ENCODE data around the gene LANCL3.

The LANCL3 gene

DNA sequence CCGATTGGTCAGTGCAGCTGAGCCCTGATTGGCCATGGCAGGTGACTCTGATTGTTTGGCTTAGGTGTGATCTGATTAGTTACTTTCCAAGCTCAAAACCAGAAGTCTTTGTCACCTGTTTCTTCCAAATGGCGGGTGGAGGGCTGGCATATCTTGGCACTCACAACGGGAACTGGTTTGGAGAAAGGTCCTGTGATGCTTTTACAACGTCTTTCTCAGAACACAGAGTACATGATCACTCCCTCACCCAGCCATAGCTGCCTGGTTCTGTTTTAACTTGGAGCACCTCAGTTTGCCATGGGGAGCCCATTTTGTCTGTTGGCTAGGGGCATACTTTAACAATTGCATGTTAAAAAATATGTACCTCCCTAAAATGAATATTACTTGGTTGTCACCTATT lies 101.1 kb downstream of the LANCL3 start:
- H3K4me3 ChIP-seq (ENCODE audit: low read depth, low read length): no peak overlapping the region
- no peak for DNase-seq (ENCODE audit: low read depth)
- TF ChIP-seq POLR2A (IDR thresholded peaks at IDR 0.05; ENCODE audit: extremely low read depth, insufficient read length) (no peak), MAX (IDR thresholded peaks at IDR 0.05; ENCODE audit: low read depth, low read length) (no peak), MYC (IDR thresholded peaks at IDR 0.05; ENCODE audit: low read depth, low read length) (no peak)
- TF ChIP-seq, protein P1, sequence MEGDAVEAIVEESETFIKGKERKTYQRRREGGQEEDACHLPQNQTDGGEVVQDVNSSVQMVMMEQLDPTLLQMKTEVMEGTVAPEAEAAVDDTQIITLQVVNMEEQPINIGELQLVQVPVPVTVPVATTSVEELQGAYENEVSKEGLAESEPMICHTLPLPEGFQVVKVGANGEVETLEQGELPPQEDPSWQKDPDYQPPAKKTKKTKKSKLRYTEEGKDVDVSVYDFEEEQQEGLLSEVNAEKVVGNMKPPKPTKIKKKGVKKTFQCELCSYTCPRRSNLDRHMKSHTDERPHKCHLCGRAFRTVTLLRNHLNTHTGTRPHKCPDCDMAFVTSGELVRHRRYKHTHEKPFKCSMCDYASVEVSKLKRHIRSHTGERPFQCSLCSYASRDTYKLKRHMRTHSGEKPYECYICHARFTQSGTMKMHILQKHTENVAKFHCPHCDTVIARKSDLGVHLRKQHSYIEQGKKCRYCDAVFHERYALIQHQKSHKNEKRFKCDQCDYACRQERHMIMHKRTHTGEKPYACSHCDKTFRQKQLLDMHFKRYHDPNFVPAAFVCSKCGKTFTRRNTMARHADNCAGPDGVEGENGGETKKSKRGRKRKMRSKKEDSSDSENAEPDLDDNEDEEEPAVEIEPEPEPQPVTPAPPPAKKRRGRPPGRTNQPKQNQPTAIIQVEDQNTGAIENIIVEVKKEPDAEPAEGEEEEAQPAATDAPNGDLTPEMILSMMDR (IDR thresholded peaks at IDR 0.05; ENCODE audit: low read depth, low read length): no peak

- H3K4me3 ChIP-seq (ENCODE audit: low read depth, low read length): no peak overlapping the region
- DNase-seq (ENCODE audit: low read depth): no peak
- no peak for TF ChIP-seq POLR2A (IDR thresholded peaks at IDR 0.05; ENCODE audit: extremely low read depth, insufficient read length)
- TF ChIP-seq MAX (IDR thresholded peaks at IDR 0.05; ENCODE audit: low read depth, low read length): no peak
- TF ChIP-seq MYC (IDR thresholded peaks at IDR 0.05; ENCODE audit: low read depth, low read length): no peak
- TF ChIP-seq, protein P1 (IDR thresholded peaks at IDR 0.05; ENCODE audit: low read depth, low read length): no peak
These were observed 105.3 kb downstream of the LANCL3 start for GRCh38 chrX:37676811-37677210.

GRCh38 chrX:37677243-37677642 lies 105.8 kb downstream of the LANCL3 start:
- TF ChIP-seq, protein P1 (IDR thresholded peaks at IDR 0.05; ENCODE audit: low read depth, low read length): no peak
- TF ChIP-seq MAX (IDR thresholded peaks at IDR 0.05; ENCODE audit: low read depth, low read length) (no peak), POLR2A (IDR thresholded peaks at IDR 0.05; ENCODE audit: extremely low read depth, insufficient read length) (no peak), MYC (IDR thresholded peaks at IDR 0.05; ENCODE audit: low read depth, low read length) (no peak)
- no peak for DNase-seq (ENCODE audit: low read depth)
- no peak overlapping the region for H3K4me3 ChIP-seq (ENCODE audit: low read depth, low read length)

- no peak for TF ChIP-seq POLR2A (IDR thresholded peaks at IDR 0.05; ENCODE audit: extremely low read depth, insufficient read length)
- TF ChIP-seq MYC (IDR thresholded peaks at IDR 0.05; ENCODE audit: low read depth, low read length): no peak
- TF ChIP-seq, protein P1 (IDR thresholded peaks at IDR 0.05; ENCODE audit: low read depth, low read length): no peak
- TF ChIP-seq MAX (IDR thresholded peaks at IDR 0.05; ENCODE audit: low read depth, low read length): no peak
- H3K4me3 ChIP-seq (ENCODE audit: low read depth, low read length): no peak overlapping the region
- no peak for DNase-seq (ENCODE audit: low read depth)
These were observed 106.3 kb downstream of the LANCL3 start for GRCh38 chrX:37677765-37678164.

- no peak for DNase-seq (ENCODE audit: low read depth)
- TF ChIP-seq MAX (IDR thresholded peaks at IDR 0.05; ENCODE audit: low read depth, low read length): no peak
- H3K4me3 ChIP-seq (ENCODE audit: low read depth, low read length): no peak overlapping the region
These were observed 107.1 kb downstream of the LANCL3 start for GRCh38 chrX:37678574-37678973.

DNA sequence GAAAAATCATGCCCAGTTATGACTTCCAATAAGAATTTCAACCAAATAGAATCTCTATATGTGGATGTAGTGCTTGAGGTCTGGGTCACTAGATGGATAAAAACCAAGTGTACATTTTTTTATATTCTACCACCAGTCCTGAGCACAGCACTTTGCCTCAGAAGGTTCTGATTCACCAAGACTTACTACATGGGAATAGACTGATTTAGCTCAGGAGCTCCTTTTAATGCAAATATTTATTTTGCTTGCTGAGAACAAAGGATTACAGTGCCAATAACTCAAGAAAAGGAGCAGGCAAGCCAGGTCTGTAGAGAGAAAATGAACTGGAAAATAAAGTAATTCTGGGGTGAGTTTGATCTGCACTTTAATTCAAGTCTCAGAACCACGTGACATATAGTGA lies 107.8 kb downstream of the LANCL3 start:
- no peak overlapping the region for H3K4me3 ChIP-seq (ENCODE audit: low read depth, low read length)
- TF ChIP-seq POLR2A (IDR thresholded peaks at IDR 0.05; ENCODE audit: extremely low read depth, insufficient read length): no peak
- TF ChIP-seq, protein P1 (IDR thresholded peaks at IDR 0.05; ENCODE audit: low read depth, low read length): no peak
- no peak for DNase-seq (ENCODE audit: low read depth)
